CD4-positive, alpha-beta T cell treated with Interleukin-2 at 100 ng/mL for 4 hours (primary cell): ENCODE results near the gene RBM39.
"Not testable (repeated sequence)": the region's sequence is repeated elsewhere in the genome, so short reads cannot be mapped to it uniquely, and the experiment has no call there.

Experiments used
- DNase-seq: peaks from one replicate; pipeline ENCODE4 v3.0.0-alpha.2; 2020; ENCODE audit warnings: low spot score

Gene RBM39

DNA sequence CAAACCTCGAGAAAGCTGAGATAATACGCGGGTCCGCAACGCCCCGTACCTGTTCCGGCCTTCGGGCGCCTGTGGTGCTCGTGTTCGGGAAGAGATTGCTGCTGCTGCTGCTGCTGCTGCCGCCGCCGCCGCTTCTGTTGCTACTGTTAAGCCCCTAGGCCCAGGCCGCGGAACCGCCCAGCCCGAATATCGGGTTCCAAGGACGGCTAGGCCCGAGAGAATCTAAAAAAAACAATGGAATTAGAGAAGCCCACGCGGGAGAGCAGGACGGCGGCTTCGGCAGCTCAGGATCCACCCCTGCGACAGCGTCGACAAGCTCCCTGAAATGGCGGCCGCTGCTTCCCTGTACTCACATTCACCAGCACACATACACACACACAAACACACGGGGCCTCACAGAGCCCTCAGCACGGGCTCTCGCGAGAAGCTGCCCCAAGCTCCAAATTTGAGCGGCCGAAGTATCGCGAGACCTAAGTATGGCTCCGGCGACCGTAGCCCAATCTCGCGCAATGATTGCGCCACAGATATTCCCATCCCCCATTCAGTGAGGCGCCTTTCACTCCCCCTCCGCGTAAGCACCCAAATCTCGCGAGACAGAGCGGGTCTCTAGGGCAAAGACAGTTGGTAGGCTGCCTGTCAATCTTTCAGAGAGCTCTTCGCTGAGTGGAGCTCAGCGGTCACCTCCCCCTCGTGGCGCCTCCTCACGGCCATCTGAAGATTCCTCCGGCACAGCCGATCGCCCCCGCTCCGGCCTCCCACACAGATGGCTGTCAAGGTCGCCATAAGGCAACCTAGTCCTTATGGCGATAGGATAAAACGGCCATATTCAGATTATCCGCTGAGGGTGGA, at the start of gene RBM39:
RBM39 (minus strand) TSS at position 369 of the 849 bp plus-strand sequence. CDS start 1,386 bp downstream, outside the sequence.
- peak; percentile 100 for DNase-seq

DNA sequence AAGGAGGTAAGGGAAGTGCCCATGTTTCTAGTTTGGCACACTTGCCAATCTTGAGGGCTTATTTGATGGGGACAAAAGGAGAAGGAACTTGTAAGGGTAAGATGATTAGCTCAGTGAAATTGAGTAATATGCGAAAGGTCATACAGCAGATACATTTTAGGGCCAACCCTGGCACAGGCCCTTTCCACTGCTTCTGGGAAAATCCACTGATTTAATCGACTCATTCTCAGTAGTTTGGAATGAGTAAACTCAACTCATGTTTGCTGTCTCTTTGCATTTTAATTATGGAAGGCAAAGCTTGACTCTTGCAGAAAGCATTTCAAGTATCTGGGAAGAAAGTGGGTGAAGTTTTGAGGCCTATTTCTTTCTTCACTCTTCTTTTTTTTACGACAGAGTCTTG, 49.8 kb upstream of the RBM39 start:
- no peak for DNase-seq

DNA sequence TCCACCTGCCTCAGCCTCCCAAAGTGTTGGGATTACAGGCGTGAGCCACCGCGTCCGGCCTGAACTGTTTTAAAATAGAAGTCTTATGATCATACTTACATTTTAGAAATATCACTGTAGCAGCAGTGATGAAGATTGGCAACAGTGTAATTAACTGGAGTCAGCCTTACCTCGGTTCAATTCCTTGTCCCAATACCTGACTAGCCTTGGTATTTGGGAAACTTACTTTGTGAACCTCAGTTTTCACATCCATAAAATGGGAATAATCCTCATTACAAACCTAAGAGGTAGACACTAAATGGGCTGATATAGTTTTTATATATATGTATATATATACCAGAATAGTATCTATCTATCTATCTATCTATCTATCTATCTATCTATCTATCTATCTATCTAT, 49.0 kb upstream of the RBM39 start:
- DNase-seq = no peak

DNA sequence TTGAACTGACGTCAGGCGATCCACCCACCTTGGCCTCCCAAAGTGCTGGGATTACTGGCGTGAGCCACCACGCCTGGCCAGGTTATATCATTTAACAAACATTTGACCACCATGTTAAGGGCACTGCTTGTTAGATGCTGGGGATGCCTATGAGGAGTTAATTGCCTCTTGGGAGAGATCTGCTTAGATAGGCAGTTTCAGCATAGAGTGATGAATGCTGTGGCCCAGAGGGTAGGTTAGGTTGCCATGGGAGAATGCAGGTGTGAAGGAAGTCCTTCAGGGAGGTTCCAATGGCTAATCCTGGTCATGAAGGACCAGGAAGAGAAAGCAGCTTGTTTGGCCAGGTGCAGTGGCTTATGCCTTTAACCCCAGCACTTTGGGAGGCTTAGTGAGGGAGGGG, 46.7 kb upstream of the RBM39 start:
- no peak for DNase-seq

DNA sequence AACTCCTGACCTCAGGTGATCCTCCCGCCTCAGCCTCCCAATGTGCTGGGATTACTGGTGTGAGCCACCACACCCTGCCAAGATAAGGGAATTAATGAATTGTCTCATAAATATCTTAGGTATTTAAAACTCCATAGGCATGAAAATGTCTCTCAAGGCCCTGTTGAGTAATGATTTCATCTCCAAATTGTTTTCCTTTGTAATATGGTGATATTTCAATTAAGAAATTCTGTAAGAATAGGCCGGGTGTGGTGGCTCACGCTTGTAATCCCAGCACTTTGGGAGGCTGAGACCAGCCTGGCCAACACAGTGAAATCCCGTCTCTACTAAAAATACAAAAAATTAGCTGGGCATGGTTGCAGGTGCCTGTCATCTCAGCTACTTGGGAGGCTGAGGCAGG, 43.5 kb upstream of the RBM39 start:
- not testable (repeated sequence) for DNase-seq

DNA sequence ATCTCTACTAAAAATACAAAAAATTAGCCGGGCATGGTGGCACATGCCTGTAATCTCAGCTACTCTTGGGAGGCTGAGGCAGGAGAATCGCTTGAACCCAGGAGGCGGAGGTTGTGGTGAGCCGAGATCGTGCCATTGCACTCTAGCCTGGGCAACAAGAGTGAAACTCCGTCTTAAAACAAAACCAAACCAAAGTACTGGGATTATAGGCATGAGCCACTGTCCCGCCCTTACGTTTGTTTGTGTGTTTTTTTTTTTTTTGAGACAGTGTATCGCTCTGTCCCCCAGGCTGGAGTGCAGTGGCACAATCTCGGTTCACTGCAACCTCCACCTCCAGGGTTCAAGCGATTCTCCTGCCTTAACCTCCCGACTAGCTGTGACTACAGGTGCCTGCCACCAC, 41.8 kb upstream of the RBM39 start:
- DNase-seq = not testable (repeated sequence)

DNA sequence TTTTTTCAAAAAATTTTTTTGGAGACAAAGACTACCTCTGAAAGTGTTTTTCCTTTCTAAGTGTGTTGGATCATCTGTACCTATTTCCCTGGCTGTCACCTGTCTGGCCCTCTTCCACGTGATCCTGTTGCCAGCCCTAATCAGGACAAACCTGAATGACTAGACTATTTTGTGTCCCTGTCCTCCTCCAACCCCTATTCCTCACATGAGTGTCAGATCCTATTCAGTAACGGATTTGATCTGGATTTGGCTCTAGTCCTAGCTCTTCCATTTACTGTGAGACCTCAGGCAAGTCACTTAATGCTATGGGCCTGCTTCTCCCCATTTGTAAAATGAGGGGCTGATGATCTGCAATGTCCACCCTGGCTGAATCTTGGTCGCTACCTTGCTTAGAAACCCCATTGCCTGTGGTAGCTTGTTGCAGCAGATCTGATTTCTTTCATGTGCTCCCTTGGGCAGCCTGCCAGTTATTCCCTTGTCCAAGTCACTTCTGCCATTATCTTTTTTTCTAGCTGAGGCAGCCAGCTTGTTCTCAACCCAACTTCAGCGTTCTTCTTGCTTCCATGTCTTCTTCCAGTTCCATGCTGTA, 34.5 kb upstream of the RBM39 start:
- DNase-seq = no peak

DNA sequence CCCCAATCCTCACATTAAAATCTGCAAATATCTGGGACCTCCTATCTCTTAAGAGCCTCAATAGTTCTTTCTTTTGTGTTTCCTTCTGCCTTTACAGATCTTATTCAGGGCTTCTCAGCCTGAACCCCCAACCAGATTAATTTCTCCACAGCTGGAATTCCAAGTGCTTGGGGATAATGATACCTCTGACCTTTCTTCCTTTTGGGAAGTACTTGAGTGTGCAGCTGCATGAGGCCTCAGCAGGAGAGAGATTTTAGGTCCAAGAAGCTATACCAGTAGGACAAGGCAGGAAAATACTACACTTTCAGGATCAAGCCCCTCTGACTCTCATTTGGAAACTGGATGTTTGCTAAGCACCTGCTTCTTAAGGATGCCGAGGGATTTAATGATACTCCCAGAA, 32.3 kb upstream of the RBM39 start:
- DNase-seq = no peak

DNA sequence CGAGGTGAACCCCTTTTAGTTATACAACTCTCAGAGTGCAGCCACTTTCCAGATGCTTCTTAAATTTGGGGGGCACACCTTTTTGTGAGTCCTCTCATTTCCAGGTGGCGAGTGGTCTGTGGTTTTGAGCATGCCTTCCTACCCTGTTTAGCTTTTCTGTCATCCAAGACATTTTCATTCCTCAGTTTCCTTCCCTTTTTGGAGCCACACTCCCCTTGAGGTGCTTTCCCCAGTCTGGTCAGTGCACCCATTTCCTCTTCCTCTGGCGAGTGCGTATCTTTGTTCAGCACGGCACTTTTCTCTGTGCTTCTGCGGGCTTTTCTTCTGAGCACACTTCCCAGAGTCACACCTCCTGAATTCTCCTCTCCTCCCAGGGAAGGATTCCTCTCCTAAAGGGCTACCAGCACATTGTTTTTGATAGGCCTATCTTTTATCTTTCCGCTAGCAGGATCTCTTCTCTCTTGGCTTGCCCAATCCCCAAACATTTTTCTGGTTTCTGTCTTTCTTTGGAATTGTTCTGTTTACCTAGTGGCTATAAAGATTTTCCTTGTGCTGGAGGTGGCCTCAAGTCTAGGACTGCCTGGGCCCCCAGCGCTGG, 31.2 kb upstream of the RBM39 start:
- DNase-seq = peak; percentile 50

DNA sequence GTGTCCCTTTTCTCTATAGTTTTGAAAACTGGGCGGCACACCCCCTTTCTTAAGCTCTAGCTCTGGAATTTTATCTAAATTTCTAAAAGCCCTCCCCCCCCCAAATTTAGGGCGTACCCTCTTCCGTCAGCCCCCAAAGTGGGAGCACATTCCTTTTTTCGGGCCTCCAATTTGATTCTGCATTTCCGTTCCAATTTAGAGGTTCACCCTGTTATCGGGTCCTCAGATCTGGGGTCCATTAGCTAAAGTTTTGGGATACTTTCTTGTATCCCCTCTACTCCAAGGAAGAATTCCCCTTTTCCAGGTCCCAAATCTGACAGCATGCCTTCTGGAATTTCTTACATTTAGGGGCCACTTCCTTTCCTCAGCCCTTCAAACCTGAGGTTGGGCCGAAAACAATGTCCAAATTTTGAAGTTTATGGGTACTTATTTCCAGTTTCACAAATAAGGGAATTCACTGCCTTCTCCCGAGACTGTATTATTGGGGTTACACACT, 30.6 kb upstream of the RBM39 start:
- DNase-seq = no peak

DNA sequence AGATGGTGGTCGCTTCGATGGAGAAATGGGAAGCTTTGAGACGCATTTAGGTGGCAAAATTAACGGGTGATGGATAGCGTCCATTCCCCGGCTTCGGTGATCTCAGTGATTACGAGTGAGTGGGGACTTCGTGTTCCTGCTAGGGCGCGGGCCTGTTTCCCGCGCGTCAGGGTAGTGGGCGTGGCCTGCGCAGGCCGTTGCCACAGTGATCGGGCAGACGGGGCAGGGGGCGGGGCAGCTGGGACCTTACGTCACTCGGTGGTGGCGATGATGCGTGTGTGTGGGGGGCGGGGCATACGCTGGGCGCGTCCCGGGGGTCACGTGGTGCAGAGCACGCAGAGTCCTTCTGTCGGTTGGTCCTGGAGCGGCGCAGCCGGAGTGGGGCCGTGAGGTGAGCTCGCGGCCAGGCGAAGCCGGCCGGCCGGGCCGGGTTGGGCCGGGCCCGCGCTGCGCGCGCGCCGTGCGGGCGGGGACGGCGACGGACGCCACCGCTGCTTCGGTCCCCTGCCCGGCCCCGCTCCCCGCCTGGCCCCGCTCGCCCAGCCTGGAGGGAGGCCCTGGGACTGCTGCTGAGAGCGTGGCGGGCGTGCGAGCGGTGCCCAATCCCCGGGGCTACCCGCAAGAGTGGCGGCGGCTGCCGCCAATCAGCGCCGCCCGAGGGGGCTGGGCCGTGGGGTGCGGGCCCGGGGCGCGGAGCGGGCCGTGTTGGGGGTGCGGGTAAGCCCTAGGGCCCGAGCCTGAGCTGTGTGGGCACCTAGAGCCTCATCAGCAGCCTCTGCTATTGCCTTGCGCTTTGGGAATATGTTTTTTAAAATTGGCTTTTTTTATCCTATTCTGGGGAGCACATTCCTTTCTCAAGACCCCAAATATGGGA, 29.9 kb upstream of the RBM39 start, which contains the start of gene PHF20:
PHF20 (plus strand) TSS at position 327 of the 874 bp plus-strand sequence. CDS start 29,508 bp downstream, outside the sequence.
- DNase-seq = peak; percentile 99

DNA sequence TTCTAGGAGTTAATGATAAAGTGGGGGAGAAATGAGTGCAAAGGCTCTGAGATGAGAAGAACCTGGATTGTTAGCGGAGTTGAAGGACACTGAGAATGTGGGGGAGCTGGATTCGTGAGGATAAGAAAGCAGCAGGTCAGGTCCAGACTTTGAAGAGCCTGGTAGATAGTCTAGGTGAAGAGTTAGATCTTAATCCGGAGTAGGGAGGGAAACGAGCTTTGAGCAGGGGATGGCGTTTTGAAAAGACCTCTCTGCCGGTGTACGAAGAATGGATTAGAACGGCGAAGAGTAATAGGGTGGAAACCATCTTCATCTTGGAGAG, 29.3 kb upstream of the RBM39 start:
- DNase-seq = no peak

DNA sequence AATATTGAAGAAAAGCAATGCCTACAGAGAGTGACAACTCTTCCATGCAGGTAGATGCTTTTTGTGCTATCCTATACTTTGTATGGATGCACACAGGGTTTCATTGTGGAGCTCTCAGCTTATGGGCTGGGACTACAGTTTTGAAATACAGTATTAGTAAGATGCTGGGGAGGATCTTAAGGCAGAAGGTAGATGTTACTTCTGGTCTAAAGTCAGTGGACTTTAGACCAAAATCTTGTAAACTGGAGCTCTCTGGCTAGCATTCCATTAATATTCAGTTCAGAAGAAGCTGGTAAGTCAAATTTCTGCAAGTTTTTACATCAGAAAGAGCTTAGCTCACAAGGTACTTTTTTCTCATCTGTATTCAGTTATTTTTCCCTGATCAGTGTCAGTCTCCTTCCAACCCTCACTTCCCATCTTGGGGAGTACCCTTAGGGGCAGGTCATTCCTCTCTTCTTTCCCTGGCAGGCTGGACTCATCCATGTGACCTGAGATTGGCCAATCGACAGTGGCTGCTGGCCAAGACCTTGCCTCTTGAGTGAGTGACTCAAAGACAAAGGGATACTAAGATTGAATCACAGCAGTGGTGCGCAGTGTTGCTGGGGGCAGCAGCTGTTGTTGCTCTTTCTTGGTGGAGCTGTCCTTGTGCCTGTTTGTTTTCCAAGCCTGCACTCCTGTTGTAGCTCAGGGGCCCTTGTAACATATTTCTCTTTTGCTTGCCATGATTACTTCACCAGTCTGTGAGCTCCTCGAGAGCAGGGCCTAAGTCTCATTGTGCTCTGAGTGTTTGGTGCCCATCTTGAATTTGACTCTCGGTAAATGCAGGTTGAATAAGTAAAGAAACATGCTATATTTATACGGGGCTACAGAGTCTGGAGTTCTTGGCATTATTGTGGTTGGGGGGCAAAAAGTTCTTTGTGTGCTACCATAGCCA, 26.9 kb upstream of the RBM39 start:
- peak; percentile 58 for DNase-seq

DNA sequence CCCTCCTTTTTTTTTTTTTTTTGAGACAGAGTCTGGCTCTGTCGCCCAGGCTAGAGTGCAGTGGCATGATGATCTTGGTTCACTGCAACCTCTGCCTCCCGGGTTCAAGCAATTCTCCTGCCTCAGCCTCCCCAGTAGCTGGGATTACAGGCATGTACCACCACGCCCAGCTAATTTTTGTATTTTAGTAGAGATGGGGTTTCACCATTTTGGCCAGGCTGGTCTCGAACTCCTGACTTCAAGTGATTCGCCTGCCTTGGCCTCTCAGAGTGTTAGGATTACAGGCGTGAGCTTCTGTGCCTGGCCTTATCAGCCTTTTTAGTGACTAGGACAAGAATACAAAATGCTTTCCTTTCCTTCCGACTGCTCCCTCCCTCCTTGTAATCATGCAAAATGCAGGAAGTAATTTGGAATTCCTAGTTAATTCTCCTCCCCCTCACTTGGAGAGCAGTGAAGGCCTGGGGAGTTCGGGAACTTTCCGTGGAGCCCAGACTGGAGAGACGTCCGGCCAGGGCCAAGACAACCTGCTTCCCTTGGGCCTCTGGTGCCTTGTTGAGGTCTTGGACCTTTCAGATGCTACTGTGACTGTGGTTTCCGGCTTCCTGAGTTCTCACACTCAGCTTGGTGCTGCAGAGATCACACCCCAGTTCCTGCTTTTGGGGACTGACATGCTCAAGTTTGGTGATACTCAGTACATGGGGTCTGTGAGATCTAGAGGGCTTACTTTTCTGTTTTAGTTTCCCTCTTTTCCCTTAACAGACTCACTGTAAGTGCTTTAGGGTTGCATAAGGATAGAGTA, 25.8 kb upstream of the RBM39 start:
- peak; percentile 80 for DNase-seq

DNA sequence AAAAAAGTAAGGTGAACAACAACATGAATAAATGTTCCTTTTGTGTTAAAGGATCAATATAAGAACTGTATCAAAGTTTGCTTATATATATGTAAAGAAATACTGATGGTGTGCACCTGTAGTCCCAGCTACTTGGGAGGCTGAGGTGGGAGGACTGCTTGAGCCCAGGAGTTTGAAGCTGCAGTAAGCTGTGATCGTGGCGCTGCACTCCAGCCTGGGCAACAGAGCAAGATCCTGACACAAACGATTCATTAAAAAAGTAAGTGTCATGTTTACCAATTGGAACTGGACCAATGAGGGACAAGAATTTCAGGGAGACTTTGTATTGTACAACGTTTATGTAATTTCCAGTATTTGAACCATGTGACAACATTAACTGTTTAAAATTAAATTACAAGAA, 24.8 kb upstream of the RBM39 start:
- DNase-seq = no peak

DNA sequence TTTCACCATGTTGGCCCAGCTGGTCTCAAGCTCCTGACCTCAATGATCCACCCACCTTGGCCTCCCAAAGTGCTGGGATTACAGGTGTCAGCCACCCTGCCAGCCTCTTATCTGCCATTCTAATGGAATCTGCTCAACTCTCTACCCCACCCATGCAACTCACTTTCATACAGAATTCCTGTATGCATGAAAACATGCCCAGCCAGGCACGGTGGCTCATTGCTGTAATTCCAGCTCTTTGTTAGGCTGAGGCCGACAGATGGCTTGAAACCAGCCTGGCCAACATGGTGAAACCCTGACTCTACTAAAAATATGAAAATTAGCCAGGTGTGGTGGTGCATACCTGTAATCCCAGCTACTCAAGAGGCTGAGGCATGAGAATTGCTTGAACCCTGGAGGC, 22.9 kb upstream of the RBM39 start:
- DNase-seq = not testable (repeated sequence)

DNA sequence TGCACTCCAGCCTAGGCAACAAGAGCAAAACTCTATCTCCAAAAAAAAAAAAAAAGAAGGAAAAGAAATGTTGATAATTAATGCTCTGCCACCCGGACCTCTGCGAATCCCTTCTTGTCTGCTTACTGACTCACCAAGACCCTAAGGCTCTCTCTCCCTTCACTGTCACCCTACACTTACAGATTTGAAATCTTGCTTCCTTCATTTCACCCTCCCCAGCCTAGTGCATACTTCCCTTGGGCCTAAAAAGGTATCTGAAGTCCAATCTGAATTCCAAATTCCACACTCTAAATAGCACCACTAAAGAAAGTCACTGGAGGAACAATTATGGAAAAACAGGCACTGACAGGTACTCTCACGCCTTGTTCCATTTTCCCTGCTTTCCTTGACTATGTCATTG, 20.4 kb upstream of the RBM39 start:
- no peak for DNase-seq

DNA sequence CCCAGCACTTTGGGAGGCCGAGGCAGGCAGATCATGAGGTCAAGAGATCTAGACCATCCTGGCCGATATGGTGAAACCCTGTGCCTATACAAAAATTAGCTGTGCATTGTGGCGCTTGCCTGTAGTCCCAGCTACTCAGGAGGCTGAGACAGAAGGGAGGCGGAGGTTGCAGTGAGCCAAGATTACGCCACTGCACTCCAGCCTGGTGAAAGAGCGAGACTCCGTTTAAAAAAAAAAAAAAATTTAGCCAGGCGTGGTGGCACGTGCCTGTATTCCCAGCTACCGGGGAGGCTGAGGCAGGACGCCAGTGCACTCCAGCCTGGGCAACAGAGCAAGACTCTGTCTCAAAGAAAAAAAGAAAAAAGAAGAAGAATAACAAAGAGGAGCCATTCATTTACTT, 19.5 kb upstream of the RBM39 start:
- not testable (repeated sequence) for DNase-seq

DNA sequence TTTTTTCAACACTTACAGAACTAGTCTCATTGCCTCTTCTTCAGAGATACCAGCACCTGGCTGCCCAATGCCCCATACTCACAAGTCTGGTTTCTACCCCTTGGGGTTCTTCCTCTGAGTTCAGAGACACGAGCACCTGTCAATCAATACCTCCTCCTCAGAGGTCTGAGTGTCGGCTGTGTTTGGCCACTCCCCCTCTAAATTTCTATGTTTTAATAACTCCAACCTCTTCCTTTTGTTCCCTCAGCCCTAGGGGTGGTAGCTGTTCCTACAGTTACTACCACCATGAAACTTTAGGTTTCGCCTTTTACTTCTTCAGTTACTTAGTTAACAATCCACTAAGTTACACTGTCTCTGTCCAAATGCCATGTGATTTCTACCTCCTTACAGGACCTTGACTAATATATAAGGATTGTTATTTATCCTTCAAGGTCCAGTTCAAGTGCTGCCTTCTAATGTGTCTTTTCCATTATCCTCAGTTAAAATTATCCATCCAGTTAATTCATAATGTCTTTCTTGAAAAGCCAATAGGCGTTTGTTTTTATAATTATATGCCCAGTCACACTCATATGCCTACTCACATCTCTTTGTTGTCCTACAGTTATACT, 15.1 kb upstream of the RBM39 start:
- DNase-seq = no peak

DNA sequence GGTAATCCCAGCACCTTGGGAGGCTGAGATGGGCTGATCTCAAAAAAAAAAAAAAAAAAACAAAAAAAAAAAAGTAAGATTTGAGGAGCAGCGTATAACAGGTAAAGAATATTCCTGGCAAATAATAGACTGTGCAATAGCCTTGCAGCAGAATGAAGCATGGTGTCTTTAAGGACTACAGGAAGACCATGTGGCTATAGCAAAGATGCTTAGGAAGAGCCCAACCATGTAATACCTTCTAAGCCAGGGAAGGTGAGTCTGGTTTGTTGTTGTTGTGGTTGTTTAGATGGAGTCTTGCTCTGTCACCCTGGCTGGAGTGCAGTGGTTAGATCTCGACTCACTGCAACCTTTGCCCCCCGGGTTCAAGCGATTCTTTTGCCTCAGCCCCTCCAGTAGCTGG, 14.3 kb upstream of the RBM39 start:
- no peak for DNase-seq
